Measurements from ENCODE around the gene SLC9A9.

Gene SLC9A9

DNA sequence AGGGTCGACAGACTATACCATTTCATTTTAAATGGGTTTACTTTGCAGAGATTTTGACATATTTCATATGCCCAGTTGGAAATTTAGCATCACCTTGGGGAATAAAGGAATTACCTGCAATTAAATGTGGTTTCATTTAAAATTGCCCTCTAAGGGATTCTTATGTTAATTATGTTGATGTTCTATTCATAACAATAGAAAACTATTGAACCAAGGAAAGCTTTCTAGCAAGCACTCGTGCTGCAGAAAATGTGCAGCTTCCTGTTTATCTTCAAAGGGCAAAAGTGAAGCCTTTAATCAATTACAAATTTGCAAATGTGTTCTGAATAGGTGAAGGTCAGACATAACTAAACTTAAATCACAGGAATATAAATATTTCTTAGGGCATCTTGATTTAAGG lies 376.6 kb downstream of the SLC9A9 start:
- TF ChIP-seq, protein P1, sequence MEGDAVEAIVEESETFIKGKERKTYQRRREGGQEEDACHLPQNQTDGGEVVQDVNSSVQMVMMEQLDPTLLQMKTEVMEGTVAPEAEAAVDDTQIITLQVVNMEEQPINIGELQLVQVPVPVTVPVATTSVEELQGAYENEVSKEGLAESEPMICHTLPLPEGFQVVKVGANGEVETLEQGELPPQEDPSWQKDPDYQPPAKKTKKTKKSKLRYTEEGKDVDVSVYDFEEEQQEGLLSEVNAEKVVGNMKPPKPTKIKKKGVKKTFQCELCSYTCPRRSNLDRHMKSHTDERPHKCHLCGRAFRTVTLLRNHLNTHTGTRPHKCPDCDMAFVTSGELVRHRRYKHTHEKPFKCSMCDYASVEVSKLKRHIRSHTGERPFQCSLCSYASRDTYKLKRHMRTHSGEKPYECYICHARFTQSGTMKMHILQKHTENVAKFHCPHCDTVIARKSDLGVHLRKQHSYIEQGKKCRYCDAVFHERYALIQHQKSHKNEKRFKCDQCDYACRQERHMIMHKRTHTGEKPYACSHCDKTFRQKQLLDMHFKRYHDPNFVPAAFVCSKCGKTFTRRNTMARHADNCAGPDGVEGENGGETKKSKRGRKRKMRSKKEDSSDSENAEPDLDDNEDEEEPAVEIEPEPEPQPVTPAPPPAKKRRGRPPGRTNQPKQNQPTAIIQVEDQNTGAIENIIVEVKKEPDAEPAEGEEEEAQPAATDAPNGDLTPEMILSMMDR (IDR thresholded peaks at IDR 0.05; ENCODE audit: insufficient read depth, low read depth, low read length, missing control alignments) = no peak
- DNase-seq (ENCODE audit: low read depth) = no peak
- no peak overlapping the region for H3K4me3 ChIP-seq (ENCODE audit: low read length)

DNA sequence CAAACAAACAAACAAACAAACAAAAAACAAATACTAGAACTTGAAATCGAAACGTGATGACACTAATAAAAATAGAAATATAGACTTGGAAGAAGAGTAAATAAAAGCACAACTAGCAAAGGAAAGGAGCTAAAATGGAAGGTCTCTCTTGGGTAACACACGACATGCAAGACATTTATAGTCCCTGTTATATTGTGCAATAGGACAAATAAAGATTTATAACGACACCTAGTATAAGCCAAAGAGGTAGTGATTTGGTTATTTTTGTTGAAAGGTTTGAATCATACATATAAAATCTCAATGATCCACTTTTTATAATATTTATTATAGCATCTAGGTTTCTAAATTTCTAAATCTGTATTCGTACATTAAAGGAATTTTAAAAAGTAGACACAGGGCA lies 379.1 kb downstream of the SLC9A9 start:
- TF ChIP-seq, protein P1 (IDR thresholded peaks at IDR 0.05; ENCODE audit: insufficient read depth, low read depth, low read length, missing control alignments) = no peak
- no peak overlapping the region for H3K4me3 ChIP-seq (ENCODE audit: low read length)
- DNase-seq (ENCODE audit: low read depth) = no peak

DNA sequence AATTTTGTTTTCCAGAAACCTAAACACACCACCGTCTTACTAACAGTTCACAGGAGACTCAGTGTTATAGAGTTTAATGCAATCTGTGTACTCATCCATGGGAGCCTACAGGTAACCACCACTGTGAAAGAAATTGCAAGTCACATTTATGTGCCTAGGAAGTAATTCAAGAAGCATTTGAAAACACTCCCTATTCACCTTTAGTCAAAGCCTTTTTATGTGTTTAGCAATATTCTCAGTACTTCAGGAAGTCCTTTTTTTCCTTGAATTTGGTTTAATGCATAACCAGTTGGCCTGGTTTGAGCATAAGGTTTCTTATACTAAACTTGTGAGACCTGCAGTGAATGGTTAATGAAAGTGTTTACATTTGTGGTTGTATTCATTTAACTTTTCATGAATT lies 382.6 kb downstream of the SLC9A9 start:
- DNase-seq (ENCODE audit: low read depth) = peak; percentile 46
- TF ChIP-seq, protein P1 (IDR thresholded peaks at IDR 0.05; ENCODE audit: insufficient read depth, low read depth, low read length, missing control alignments) = no peak

DNA sequence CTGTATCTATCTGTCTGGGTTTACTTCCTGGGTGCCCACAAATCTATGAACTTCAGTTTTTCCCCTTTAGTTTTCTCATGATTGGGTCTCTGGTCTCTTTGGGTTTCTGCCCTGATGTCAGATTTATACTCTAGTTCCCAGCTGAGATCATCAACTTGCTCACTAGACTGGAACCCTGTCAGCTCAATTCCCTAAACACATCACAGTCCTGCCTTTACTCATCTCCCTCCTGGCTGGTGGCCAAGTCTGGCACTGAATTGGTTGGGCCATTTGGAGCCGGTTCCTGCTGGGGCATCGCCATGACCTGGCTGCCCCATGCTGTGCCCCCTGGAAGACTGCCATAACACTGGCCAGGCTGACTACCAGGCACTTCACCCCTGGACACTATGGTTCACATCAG lies 383.4 kb downstream of the SLC9A9 start:
- TF ChIP-seq, protein P1 (IDR thresholded peaks at IDR 0.05; ENCODE audit: insufficient read depth, low read depth, low read length, missing control alignments) = no peak
- no peak overlapping the region for H3K4me3 ChIP-seq (ENCODE audit: low read length)
- peak; percentile 63 for DNase-seq (ENCODE audit: low read depth)

More for the DNA sequence above, 382.6 kb downstream of the SLC9A9 start:
- no peak overlapping the region for H3K4me3 ChIP-seq (ENCODE audit: low read length)

DNA sequence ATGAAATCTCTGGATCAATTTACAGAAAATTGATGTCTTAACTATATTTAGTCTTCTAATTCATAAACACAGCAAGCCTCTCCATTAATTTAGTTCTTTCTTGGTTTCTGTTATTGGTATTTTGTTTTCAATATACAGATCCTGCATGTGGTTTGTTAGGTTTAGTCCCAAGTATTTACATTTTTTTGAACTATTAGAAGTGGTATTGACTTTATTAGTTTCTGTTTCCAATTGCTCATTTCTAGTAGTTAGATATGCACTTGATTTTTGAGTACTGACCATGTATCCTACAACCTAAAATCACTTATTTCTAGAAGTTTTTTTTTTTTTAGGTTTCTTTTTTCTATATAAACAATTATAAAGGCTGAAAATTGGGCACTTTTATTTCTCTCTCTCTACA lies 392.8 kb downstream of the SLC9A9 start:
- TF ChIP-seq, protein P1 (IDR thresholded peaks at IDR 0.05; ENCODE audit: insufficient read depth, low read depth, low read length, missing control alignments) = no peak
- H3K4me3 ChIP-seq (ENCODE audit: low read length) = no peak overlapping the region
- no peak for DNase-seq (ENCODE audit: low read depth)

DNA sequence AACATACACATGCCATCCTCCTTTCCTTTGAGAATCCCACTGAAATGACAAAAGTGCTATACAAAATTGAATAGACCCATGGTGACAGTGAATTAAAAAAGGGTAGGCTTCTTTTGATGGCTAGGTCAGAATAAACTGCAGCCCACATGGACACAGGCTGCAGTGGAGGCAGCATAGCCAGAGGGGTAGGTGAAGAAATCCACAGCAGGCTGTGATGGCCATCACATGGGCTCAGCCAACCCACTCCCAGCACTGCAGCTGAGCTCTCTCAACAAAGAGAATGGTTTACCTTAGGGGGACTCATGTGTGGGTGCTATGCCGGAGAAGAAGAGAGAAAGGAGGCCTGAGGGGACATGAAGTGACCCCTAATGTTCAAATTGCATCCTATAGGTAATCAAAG lies 397.6 kb downstream of the SLC9A9 start:
- TF ChIP-seq, protein P1 (IDR thresholded peaks at IDR 0.05; ENCODE audit: insufficient read depth, low read depth, low read length, missing control alignments) = no peak
- no peak for DNase-seq (ENCODE audit: low read depth)
- no peak overlapping the region for H3K4me3 ChIP-seq (ENCODE audit: low read length)

DNA sequence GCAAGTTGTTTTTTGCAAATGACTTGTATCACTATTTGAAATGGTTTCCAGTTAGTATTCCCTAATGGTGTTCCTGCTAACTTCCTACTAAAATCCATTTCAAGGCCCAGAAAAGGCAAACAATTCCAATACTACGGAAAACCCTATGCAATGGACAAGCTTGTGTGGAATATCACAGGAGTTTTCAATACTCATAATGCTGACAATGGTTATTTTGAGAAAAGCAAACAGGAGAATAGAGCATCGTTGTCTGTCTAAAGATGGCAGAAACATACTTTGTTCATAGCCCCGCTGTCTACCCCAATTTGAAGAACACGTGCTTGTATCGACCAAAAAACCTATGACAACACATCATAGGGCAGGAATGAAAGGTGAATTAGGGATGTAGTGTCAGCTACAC lies 400.8 kb downstream of the SLC9A9 start:
- no peak for DNase-seq (ENCODE audit: low read depth)
- H3K4me3 ChIP-seq (ENCODE audit: low read length) = no peak overlapping the region
- TF ChIP-seq, protein P1 (IDR thresholded peaks at IDR 0.05; ENCODE audit: insufficient read depth, low read depth, low read length, missing control alignments) = no peak

Measured in epithelial cell of esophagus (primary cell).